H9 (cell line): ENCODE results near the gene APP. TPM values are rescaled to one million over a fixed set of nuclear protein-coding genes. Genes with fewer than 3 reads are reported as not detected.

ENCODE experiments used
- DNase-seq: peaks from one replicate; pipeline ENCODE4 v3.0.0-alpha.2; 2017
- H2AFZ ChIP-seq: one replicate; pipeline ENCODE4 v1.6.1; 2013; ENCODE audit warnings: mild to moderate bottlenecking, low read length, control low read depth, moderate library complexity
- H2AK5ac ChIP-seq: 2 replicates; pipeline ENCODE4 v1.6.1; 2013; ENCODE audit warnings: low read length, control low read depth, mixed read lengths; ENCODE audit not compliant: insufficient read length
- H2BK120ac ChIP-seq: one replicate; pipeline ENCODE4 v1.6.1; 2013; ENCODE audit warnings: low read depth, mild to moderate bottlenecking, low read length, control low read depth, inconsistent platforms; ENCODE audit not compliant: poor library complexity, severe bottlenecking
- H2BK12ac ChIP-seq: 2 replicates; pipeline ENCODE4 v1.6.1; 2013; ENCODE audit warnings: low read length, control low read depth, mixed read lengths, low read depth; ENCODE audit not compliant: insufficient read length
- H2BK15ac ChIP-seq: 2 replicates; pipeline ENCODE4 v1.6.1; 2013; ENCODE audit warnings: low read depth, low read length, control low read depth
- H2BK20ac ChIP-seq: one replicate; pipeline ENCODE4 v1.6.1; 2013; ENCODE audit warnings: low read depth, mild to moderate bottlenecking, low read length, control low read depth, inconsistent platforms; ENCODE audit not compliant: poor library complexity, severe bottlenecking
- H2BK5ac ChIP-seq: 2 replicates; pipeline ENCODE4 v1.6.1; 2013; ENCODE audit warnings: low read length, control low read depth, mixed read lengths; ENCODE audit not compliant: insufficient read length
- H3K14ac ChIP-seq: 2 replicates; pipeline ENCODE4 v1.6.1; 2013; ENCODE audit warnings: low read length, control low read depth; ENCODE audit not compliant: insufficient read depth
- H3K18ac ChIP-seq: 2 replicates; pipeline ENCODE4 v1.6.1; 2013; ENCODE audit warnings: low read depth, mild to moderate bottlenecking, mixed read lengths, low read length, control low read depth; ENCODE audit not compliant: insufficient read length
- H3K23ac ChIP-seq: 2 replicates; pipeline ENCODE4 v1.6.1; 2013; ENCODE audit warnings: low read length, control low read depth, mixed read lengths, low read depth; ENCODE audit not compliant: insufficient read length
- H3K23me2 ChIP-seq: 2 replicates; pipeline ENCODE4 v1.6.1; 2013; ENCODE audit warnings: low read depth, mild to moderate bottlenecking, mixed read lengths, low read length, control low read depth; ENCODE audit not compliant: insufficient read length, poor library complexity, severe bottlenecking
- H3K27ac ChIP-seq: 2 replicates; pipeline ENCODE4 v1.5.1; 2013; ENCODE audit warnings: low read length, control low read depth, mixed read lengths, low read depth; ENCODE audit not compliant: insufficient read length
- H3K27me3 ChIP-seq: 2 replicates; pipeline ENCODE4 v1.6.1; 2013; ENCODE audit warnings: low read length, control low read depth, inconsistent platforms; ENCODE audit not compliant: insufficient read depth
- H3K4ac ChIP-seq: 2 replicates; pipeline ENCODE4 v1.6.1; 2013; ENCODE audit warnings: low read depth, mild to moderate bottlenecking, control low read depth, inconsistent platforms, low read length, moderate library complexity
- H3K4me1 ChIP-seq: 2 replicates; pipeline ENCODE4 v1.6.1; 2013; ENCODE audit warnings: low read length, control low read depth, inconsistent platforms; ENCODE audit not compliant: insufficient read depth
- H3K4me2 ChIP-seq: 2 replicates; pipeline ENCODE4 v1.6.1; 2013; ENCODE audit warnings: low read length, control low read depth, mixed read lengths; ENCODE audit not compliant: insufficient read length, insufficient read depth
- H3K56ac ChIP-seq: 2 replicates; pipeline ENCODE4 v1.6.1; 2013; ENCODE audit warnings: low read depth, mild to moderate bottlenecking, mixed read lengths, low read length, control low read depth; ENCODE audit not compliant: insufficient read length
- H3K79me1 ChIP-seq: 2 replicates; pipeline ENCODE4 v1.6.1; 2013; ENCODE audit warnings: low read depth, mild to moderate bottlenecking, moderate library complexity, low read length, control low read depth, inconsistent platforms; ENCODE audit not compliant: insufficient read depth, poor library complexity, severe bottlenecking
- H3K79me2 ChIP-seq: 2 replicates; pipeline ENCODE4 v1.6.1; 2013; ENCODE audit warnings: low read length, control low read depth, inconsistent platforms; ENCODE audit not compliant: insufficient read depth
- H3K9ac ChIP-seq: 2 replicates; pipeline ENCODE4 v1.6.1; 2013; ENCODE audit warnings: low read length, control low read depth, mixed read lengths; ENCODE audit not compliant: insufficient read length; ENCODE audit errors: extremely low read depth
- H3K9me3 ChIP-seq: one replicate; pipeline ENCODE4 v1.6.1; 2013; ENCODE audit warnings: low read depth, low read length, inconsistent platforms; ENCODE audit not compliant: control insufficient read depth
- H3T11ph ChIP-seq: one replicate; pipeline ENCODE4 v1.6.1; 2013; ENCODE audit warnings: mild to moderate bottlenecking, low read length, control low read depth, inconsistent platforms
- H4K20me1 ChIP-seq: one replicate; pipeline ENCODE4 v1.6.1; 2013; ENCODE audit not compliant: control insufficient read depth, insufficient read length, insufficient read depth
- H4K5ac ChIP-seq: 2 replicates; pipeline ENCODE4 v1.6.1; 2013; ENCODE audit warnings: low read depth, mild to moderate bottlenecking, mixed read lengths, low read length, control low read depth; ENCODE audit not compliant: insufficient read length
- H4K8ac ChIP-seq: replicated peaks from 2 replicates; pipeline ENCODE4 v1.6.1; 2013; ENCODE audit warnings: low read length, control low read depth, mixed read lengths, low read depth; ENCODE audit not compliant: insufficient read length
- H4K91ac ChIP-seq: 2 replicates; pipeline ENCODE4 v1.6.1; 2013; ENCODE audit warnings: low read depth, mild to moderate bottlenecking, moderate library complexity, mixed read lengths, low read length, control low read depth; ENCODE audit not compliant: insufficient read length
- H3K27ac Mint-ChIP-seq, 3 experiments: 2 replicates in 2 of 3; 3 replicates in 1 of 3; pipeline ENCODE4 v1.8.0; 2020 to 2021; ENCODE audit warnings: mixed read lengths in 3 of 3, mild to moderate bottlenecking in 1 of 3, moderate library complexity in 1 of 3
- H3K27me3 Mint-ChIP-seq: 2 replicates; pipeline ENCODE4 v1.8.0; 2021; ENCODE audit warnings: low read depth, mild to moderate bottlenecking, moderate library complexity, mixed read lengths
- H3K36me3 Mint-ChIP-seq, 3 experiments: 2 replicates in 2 of 3; 3 replicates in 1 of 3; pipeline ENCODE4 v1.8.0; 2020 to 2021; ENCODE audit warnings: low read depth in 3 of 3, mixed read lengths in 3 of 3; ENCODE audit not compliant: insufficient read depth in 1 of 3
- H3K4me1 Mint-ChIP-seq, 2 experiments: 2 replicates each; pipeline ENCODE4 v1.8.0; 2020; ENCODE audit warnings: mixed read lengths in 2 of 2
- H3K4me3 Mint-ChIP-seq, 2 experiments: 2 replicates in 1 of 2; 3 replicates in 1 of 2; pipeline ENCODE4 v1.8.0; 2020 to 2021; ENCODE audit warnings: mild to moderate bottlenecking in 2 of 2, mixed read lengths in 2 of 2, moderate library complexity in 1 of 2
- H3K9me3 Mint-ChIP-seq, 2 experiments: 2 replicates in 1 of 2; 3 replicates in 1 of 2; pipeline ENCODE4 v1.8.0; 2020; ENCODE audit warnings: mild to moderate bottlenecking in 2 of 2, mixed read lengths in 2 of 2, moderate library complexity in 1 of 2
- WGBS: extraction: QIAGEN DNeasy Blood & Tissue Kit; methylation state at CpG from one replicate; pipeline ENCODE4 v1.1.7; 2013; ENCODE audit warnings: missing lambda C conversion rate, low lambda C conversion rate, mixed read lengths; ENCODE audit not compliant: insufficient read length; ENCODE audit errors: extremely low coverage; 5-methylcytosine and 5-hydroxymethylcytosine counted together
- total RNA-seq: library from RNA; stranded (reverse); gene quantifications from 2 replicates; pipeline ENCODE4 v1.2.1, GENCODE V29; 2021
- TF ChIP-seq, protein P1 (sequence below): fragments of 200-600 bp; sonication (generic); conservative IDR thresholded peaks from 3 replicates; pipeline ENCODE4 v1.8.0; 2021; ENCODE audit warnings: antibody characterized with exemption, mild to moderate bottlenecking

APP gene
- total RNA-seq, 1 experiment from 2014 or later, result 380 TPM

DNA sequence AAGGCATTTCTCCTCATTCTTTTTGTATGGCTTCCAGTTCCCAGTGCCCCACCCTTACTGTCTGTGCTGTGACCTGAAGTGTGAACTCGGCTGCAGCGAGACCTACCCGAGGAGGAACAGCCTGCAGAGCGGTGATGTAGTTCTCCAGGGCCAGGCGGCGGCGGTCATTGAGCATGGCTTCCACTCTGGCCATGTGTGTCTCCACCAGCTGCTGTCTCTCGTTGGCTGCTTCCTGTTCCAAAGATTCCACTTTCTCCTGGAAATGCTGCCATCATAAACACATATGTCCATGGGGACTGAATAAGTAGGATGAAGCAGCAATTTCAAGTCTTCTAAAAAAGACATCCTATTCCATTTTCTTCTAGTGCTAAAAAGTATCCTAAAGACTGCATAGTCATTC lies 195.6 kb downstream of the APP start:
- Histone ChIP-seq H3K14ac (no peak overlapping the region), H3K23me2 (no peaks in the 10 kb centered on the region), H2BK15ac (no peak overlapping the region), H3K27me3 (no peaks in the 10 kb centered on the region), H2BK5ac (no peak overlapping the region), H3K9ac (no peak overlapping the region), H3K18ac (no peak overlapping the region), H3T11ph (no peak overlapping the region), H3K79me1 (no peaks in the 10 kb centered on the region), H2BK120ac (no peak overlapping the region), H4K5ac (no peak overlapping the region), H3K27ac (no peak overlapping the region), H2AFZ (no peak overlapping the region), H3K79me2 (peaks cover 5% of the 10 kb centered on the region; the same call in 1 of the 2 replicates), H3K56ac (no peak overlapping the region), H2BK12ac (no peak overlapping the region), H2BK20ac (no peak overlapping the region), H3K4me2 (no peak overlapping the region), H2AK5ac (no peak overlapping the region), H3K4ac (no peak overlapping the region), H3K23ac (no peak overlapping the region), H4K20me1 (no peaks in the 10 kb centered on the region), H4K8ac (no peak overlapping the region), H4K91ac (no peak overlapping the region), H3K9me3 (no peaks in the 10 kb centered on the region), H3K4me1 (no peaks in the 10 kb centered on the region)
- no peaks in the 10 kb centered on the region for H3K9me3 Mint-ChIP-seq
- TF ChIP-seq, protein P1, sequence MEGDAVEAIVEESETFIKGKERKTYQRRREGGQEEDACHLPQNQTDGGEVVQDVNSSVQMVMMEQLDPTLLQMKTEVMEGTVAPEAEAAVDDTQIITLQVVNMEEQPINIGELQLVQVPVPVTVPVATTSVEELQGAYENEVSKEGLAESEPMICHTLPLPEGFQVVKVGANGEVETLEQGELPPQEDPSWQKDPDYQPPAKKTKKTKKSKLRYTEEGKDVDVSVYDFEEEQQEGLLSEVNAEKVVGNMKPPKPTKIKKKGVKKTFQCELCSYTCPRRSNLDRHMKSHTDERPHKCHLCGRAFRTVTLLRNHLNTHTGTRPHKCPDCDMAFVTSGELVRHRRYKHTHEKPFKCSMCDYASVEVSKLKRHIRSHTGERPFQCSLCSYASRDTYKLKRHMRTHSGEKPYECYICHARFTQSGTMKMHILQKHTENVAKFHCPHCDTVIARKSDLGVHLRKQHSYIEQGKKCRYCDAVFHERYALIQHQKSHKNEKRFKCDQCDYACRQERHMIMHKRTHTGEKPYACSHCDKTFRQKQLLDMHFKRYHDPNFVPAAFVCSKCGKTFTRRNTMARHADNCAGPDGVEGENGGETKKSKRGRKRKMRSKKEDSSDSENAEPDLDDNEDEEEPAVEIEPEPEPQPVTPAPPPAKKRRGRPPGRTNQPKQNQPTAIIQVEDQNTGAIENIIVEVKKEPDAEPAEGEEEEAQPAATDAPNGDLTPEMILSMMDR, result no peak
- peaks cover 13 to 18% of the 10 kb centered on the region in 2 experiments for H3K4me1 Mint-ChIP-seq
- DNase-seq, result no peak
- peak overlapping the region in 2 of 3 experiments; percentile 65 to 74; a peak in 3 of 7 replicates for H3K27ac Mint-ChIP-seq
- WGBS, result no CpG with 5 or more reads among the region's 8 CpGs
- peaks cover 64 to 86% (median 85%) of the 10 kb centered on the region in 3 experiments for H3K36me3 Mint-ChIP-seq
- no peak overlapping the region for H3K4me3 Mint-ChIP-seq
- H3K27me3 Mint-ChIP-seq, result no peaks in the 10 kb centered on the region
